Esophagus squamous epithelium (tissue), 4 donors: ENCODE results near the gene LAPTM5.

Source experiments
- CTCF ChIP-seq, 6 experiments: fragments of 450-650 bp in 4 of 6; fragments of 200-600 bp in 2 of 6; sonication (generic) in 2 of 6; IDR thresholded peaks; one replicate each; pipeline ENCODE4 v1.5.1; 2016 to 2019; ENCODE audit warnings: antibody characterized with exemption in 6 of 6, mild to moderate bottlenecking in 4 of 6, moderate library complexity in 4 of 6
- POLR2A ChIP-seq, 4 donors: fragments of 450-650 bp; IDR thresholded peaks; one replicate each; pipeline ENCODE4 v1.6.1; 2017; ENCODE audit warnings: antibody characterized with exemption in 4 of 4, mild to moderate bottlenecking in 4 of 4, moderate library complexity in 3 of 4

GRCh38 chr1:30764939-30765555, 7.5 kb upstream of the LAPTM5 start:
- no peak for TF ChIP-seq CTCF (IDR thresholded peaks at IDR 0.05)
- no peak for TF ChIP-seq POLR2A (IDR thresholded peaks at IDR 0.05)
